Liver (tissue), 3 donors: Measurements from ENCODE around the gene EVC.

Experiments used
- FOXA1 ChIP-seq: IDR thresholded peaks from 2 replicates; pipeline ENCODE4 v1.6.1; 2016; ENCODE audit warnings: antibody characterized with exemption
- GABPA ChIP-seq, 2 donors: IDR thresholded peaks in 1 of 2; conservative IDR thresholded peaks in 1 of 2; 2 replicates each; pipeline ENCODE4 v1.6.1; 2016; ENCODE audit warnings: antibody characterized with exemption in 2 of 2, mild to moderate bottlenecking in 1 of 2, moderate library complexity in 1 of 2
- HNF4A ChIP-seq, 2 donors: conservative IDR thresholded peaks; 2 replicates each; pipeline ENCODE4 v1.6.1; 2016; ENCODE audit warnings: antibody characterized with exemption in 2 of 2, mild to moderate bottlenecking in 2 of 2
- RAD21 ChIP-seq, 2 donors: IDR thresholded peaks; 2 replicates each; pipeline ENCODE4 v1.6.1; 2016; ENCODE audit warnings: antibody characterized with exemption in 2 of 2, mild to moderate bottlenecking in 2 of 2
- RXRA ChIP-seq, 2 donors: IDR thresholded peaks; 2 replicates each; pipeline ENCODE4 v1.6.1; 2017 to 2018; ENCODE audit warnings: antibody characterized with exemption in 2 of 2, mild to moderate bottlenecking in 1 of 2
- SP1 ChIP-seq: IDR thresholded peaks from 2 replicates; pipeline ENCODE4 v1.6.1; 2018; ENCODE audit warnings: antibody characterized with exemption, mild to moderate bottlenecking
- TAF1 ChIP-seq: conservative IDR thresholded peaks from 2 replicates; pipeline ENCODE4 v1.6.1; 2016; ENCODE audit warnings: antibody characterized with exemption, mild to moderate bottlenecking
- YY1 ChIP-seq: IDR thresholded peaks from 2 replicates; pipeline ENCODE4 v1.6.1; 2016; ENCODE audit warnings: antibody characterized with exemption, mild to moderate bottlenecking
- TF ChIP-seq, protein P1 (sequence below): fragments of 150-350 bp; IDR thresholded peaks from 2 replicates; pipeline ENCODE4 v1.5.1; 2017; ENCODE audit warnings: improper control_type of control experiment, low read depth, low read length; ENCODE audit not compliant: missing input control
- TF ChIP-seq, protein P2 (sequence below): IDR thresholded peaks from 2 replicates; pipeline ENCODE4 v1.6.1; 2016; ENCODE audit warnings: antibody characterized with exemption
- TF ChIP-seq, protein P3 (sequence below): IDR thresholded peaks from 2 replicates; pipeline ENCODE4 v1.6.1; 2016; ENCODE audit warnings: antibody characterized with exemption
- TF ChIP-seq, protein P4 (sequence below): IDR thresholded peaks from 2 replicates; pipeline ENCODE4 v1.6.1; 2016; ENCODE audit warnings: antibody characterized with exemption, mild to moderate bottlenecking
- TF ChIP-seq, protein P5 (sequence below): IDR thresholded peaks from 2 replicates; pipeline ENCODE4 v1.6.1; 2016; ENCODE audit warnings: antibody characterized with exemption
- donor health status: healthy.
- donor health status: healthy.

DNA sequence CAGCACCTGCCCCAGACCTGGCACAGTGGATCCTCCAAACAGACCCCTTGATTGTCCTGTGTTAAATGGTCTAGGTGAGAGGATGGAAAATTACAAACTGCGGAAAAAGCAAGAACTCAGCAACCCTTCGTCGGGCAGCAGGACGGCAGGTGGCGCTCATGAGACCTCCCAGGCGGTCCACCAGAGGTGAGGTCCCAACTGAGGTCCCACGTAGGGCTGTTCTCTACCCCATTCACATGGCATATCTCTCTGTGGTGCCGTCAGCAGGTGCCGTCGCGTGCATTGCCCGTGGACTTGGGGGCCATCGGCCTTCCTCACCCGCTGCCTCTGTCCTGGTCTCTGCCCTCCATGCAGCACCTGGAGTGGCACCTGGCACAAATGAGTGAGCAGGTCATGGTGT is 93.7 kb downstream of the EVC start:
- TF ChIP-seq, protein P1, sequence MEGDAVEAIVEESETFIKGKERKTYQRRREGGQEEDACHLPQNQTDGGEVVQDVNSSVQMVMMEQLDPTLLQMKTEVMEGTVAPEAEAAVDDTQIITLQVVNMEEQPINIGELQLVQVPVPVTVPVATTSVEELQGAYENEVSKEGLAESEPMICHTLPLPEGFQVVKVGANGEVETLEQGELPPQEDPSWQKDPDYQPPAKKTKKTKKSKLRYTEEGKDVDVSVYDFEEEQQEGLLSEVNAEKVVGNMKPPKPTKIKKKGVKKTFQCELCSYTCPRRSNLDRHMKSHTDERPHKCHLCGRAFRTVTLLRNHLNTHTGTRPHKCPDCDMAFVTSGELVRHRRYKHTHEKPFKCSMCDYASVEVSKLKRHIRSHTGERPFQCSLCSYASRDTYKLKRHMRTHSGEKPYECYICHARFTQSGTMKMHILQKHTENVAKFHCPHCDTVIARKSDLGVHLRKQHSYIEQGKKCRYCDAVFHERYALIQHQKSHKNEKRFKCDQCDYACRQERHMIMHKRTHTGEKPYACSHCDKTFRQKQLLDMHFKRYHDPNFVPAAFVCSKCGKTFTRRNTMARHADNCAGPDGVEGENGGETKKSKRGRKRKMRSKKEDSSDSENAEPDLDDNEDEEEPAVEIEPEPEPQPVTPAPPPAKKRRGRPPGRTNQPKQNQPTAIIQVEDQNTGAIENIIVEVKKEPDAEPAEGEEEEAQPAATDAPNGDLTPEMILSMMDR = no peak
- TF ChIP-seq YY1 = no peak
- TF ChIP-seq, protein P2, sequence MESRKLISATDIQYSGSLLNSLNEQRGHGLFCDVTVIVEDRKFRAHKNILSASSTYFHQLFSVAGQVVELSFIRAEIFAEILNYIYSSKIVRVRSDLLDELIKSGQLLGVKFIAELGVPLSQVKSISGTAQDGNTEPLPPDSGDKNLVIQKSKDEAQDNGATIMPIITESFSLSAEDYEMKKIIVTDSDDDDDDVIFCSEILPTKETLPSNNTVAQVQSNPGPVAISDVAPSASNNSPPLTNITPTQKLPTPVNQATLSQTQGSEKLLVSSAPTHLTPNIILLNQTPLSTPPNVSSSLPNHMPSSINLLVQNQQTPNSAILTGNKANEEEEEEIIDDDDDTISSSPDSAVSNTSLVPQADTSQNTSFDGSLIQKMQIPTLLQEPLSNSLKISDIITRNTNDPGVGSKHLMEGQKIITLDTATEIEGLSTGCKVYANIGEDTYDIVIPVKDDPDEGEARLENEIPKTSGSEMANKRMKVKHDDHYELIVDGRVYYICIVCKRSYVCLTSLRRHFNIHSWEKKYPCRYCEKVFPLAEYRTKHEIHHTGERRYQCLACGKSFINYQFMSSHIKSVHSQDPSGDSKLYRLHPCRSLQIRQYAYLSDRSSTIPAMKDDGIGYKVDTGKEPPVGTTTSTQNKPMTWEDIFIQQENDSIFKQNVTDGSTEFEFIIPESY = no peak
- no peak for TF ChIP-seq RXRA (IDR thresholded peaks at IDR 0.05)
- TF ChIP-seq, protein P3, sequence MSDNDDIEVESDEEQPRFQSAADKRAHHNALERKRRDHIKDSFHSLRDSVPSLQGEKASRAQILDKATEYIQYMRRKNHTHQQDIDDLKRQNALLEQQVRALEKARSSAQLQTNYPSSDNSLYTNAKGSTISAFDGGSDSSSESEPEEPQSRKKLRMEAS = no peak
- TF ChIP-seq FOXA1 = no peak
- no peak for TF ChIP-seq SP1
- TF ChIP-seq, protein P4, sequence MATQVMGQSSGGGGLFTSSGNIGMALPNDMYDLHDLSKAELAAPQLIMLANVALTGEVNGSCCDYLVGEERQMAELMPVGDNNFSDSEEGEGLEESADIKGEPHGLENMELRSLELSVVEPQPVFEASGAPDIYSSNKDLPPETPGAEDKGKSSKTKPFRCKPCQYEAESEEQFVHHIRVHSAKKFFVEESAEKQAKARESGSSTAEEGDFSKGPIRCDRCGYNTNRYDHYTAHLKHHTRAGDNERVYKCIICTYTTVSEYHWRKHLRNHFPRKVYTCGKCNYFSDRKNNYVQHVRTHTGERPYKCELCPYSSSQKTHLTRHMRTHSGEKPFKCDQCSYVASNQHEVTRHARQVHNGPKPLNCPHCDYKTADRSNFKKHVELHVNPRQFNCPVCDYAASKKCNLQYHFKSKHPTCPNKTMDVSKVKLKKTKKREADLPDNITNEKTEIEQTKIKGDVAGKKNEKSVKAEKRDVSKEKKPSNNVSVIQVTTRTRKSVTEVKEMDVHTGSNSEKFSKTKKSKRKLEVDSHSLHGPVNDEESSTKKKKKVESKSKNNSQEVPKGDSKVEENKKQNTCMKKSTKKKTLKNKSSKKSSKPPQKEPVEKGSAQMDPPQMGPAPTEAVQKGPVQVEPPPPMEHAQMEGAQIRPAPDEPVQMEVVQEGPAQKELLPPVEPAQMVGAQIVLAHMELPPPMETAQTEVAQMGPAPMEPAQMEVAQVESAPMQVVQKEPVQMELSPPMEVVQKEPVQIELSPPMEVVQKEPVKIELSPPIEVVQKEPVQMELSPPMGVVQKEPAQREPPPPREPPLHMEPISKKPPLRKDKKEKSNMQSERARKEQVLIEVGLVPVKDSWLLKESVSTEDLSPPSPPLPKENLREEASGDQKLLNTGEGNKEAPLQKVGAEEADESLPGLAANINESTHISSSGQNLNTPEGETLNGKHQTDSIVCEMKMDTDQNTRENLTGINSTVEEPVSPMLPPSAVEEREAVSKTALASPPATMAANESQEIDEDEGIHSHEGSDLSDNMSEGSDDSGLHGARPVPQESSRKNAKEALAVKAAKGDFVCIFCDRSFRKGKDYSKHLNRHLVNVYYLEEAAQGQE = no peak
- TF ChIP-seq RAD21 (IDR thresholded peaks at IDR 0.05) = no peak
- TF ChIP-seq TAF1 = no peak
- no peak for TF ChIP-seq HNF4A (conservative IDR thresholded peaks at IDR 0.05)
- TF ChIP-seq GABPA (IDR thresholded peaks at IDR 0.05 in 1 of 2, conservative IDR thresholded peaks at IDR 0.05 in 1 of 2) = no peak
- TF ChIP-seq, protein P5, sequence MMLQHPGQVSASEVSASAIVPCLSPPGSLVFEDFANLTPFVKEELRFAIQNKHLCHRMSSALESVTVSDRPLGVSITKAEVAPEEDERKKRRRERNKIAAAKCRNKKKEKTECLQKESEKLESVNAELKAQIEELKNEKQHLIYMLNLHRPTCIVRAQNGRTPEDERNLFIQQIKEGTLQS = no peak
